Measurements from ENCODE around the gene CEACAM8.
"Not testable (repeated sequence)": the region's sequence is repeated elsewhere in the genome, so short reads cannot be mapped to it uniquely, and the experiment has no call there.

Gene CEACAM8

DNA sequence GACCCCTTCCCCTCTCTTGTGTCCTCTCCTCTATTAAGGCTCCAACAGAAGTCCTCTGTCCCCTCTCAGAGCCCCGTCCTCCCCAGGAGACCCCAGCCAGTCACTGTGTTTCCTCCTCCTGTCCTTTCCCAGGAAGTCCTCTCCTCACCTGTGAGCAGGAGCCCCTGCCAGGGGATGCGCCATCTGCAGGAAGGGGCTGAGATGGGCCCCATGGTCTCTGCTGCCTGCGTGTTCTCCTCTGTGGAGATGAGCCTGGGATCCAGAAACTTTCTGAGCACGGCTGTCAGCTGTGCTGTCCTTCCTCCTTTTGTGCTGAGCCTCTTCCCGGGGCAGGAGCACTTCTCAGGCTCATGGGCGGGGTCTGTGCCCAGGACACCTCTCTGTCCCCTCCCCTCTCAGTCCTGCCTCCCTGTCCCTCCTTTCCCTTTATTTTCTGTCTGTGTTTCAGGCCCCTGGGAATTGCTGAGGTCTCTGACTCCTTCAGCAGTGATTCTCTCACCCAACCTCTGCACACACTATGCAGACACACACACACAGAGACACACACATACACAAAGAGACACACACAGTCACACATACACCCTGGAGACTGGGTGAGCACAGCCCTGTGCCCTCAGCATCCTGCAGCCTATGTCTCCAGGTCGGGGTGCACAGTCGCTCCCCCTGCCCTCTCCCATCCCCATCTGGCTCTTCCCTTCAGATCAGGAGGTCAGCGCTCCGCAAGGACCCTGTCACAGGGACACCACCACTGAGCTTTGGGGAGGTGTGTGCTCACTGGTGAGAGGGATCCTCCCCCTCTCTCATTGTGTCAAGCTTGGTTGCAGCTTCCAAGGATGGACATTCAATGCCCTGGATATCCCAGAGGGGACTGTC, at the start of gene CEACAM8:
TSS of gene CEACAM8 (minus strand) at position 308 of the 873 bp plus-strand sequence. CDS start at position 212, 96 bp downstream.
- no peak for DNase-seq (ENCODE audit: low spot score)

DNA sequence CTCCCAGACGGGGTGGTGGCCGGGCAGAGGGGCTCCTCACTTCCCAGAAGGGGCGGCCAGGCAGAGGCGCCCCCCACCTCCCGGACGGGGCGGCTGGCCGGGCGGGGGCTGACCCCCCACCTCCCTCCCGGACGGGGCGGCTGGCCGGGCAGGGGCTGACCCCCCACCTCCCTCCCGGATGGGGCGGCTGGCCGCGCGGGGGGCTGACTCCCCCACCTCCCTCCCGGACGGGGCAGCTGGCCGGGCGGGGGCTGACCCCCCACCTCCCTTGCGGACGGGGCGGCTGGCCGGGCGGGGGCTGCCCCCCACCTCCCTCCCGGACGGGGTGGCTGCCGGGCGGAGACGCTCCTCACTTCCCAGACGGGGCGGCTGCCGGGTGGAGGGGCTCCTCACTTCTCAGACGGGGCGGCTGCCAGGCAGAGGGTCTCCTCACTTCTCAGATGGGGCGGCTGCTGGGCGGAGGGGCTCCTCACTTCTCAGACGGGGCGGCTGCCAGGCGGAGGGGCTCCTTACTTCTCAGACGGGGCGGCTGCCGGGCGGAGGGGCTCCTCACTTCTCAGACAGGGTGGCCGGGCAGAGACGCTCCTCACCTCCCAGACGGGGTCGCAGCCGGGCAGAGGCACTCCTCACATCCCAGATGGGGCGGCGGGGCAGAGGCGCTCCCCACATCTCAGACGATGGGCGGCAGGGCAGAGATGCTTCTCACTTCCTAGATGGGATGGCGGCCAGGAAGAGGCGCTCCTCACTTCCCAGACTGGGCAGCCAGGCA, 44.8 kb upstream of the CEACAM8 start:
- DNase-seq (ENCODE audit: low spot score), result not testable (repeated sequence)

DNA sequence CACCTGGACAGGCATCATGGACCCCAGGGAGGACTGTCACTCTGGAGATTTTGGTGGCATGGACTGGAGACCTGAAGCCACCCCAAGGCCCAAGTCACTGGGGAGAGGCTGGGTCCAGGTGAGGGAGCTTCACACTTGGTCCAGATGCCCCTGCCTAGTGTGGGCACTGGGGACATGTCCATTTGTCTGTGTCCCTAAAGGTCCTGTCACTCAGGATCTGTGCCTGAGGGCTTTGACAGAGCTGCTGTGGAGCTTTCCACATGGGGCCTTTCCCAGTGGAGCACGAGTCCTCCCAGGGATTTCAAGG, 40.5 kb upstream of the CEACAM8 start:
- DNase-seq (ENCODE audit: low spot score), result no peak

DNA sequence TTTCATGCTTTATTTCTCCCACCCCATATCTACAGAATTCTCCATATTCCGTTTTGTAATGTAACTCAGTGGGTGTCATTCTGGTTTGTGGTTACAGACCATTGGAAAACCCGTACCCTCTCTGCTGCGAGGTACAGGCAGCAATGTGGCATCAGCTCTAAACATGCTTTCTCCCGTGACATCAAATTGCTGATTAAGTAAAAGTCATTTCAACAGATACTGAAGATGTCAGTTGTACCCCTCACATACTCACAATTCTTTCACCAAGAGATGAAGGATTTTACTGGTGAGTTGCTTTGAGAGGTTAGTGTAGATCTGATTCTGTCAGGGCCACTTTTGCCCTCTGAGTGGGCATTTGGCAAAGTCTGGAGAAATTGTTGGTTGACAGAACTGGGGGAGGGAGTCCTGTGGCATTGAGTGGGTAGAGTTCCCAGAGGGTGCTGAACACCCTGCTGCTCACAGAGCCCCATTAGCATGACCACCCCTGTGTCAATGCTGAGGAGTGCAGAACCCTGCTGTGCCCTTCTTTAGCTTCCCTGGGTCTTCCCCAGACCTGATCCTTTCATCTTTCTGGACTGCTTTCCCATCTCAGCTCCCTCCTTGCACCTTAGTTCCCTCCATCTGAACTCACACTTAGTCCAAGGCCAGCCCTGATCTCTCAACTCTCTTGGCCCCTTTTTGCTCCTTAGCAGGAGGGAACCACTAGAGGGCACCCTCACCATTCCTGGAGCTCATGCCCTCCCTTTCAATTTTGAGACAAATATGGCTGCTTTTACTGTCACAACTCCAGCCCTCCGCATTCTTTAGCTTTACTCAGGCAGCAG, 39.9 kb upstream of the CEACAM8 start:
- no peak for DNase-seq (ENCODE audit: low spot score)

DNA sequence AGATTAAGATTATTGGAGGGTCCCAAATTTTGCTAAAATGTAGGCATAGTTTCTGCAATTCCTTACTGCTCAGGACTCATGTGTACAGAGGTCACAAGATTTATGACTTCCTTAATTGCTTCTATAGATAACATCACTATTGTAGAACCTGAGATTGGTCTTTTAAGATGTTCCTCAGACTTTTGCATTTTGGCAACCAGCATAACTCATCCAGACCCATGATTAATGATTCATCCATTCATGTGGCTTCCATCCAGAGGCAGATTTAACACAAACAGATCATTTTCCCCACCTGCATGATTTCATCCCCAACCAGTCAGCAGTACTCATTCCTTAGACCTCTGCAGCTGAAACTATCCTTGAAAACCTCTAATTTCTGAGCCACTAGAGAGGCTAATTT, 34.5 kb upstream of the CEACAM8 start:
- DNase-seq (ENCODE audit: low spot score), result no peak

DNA sequence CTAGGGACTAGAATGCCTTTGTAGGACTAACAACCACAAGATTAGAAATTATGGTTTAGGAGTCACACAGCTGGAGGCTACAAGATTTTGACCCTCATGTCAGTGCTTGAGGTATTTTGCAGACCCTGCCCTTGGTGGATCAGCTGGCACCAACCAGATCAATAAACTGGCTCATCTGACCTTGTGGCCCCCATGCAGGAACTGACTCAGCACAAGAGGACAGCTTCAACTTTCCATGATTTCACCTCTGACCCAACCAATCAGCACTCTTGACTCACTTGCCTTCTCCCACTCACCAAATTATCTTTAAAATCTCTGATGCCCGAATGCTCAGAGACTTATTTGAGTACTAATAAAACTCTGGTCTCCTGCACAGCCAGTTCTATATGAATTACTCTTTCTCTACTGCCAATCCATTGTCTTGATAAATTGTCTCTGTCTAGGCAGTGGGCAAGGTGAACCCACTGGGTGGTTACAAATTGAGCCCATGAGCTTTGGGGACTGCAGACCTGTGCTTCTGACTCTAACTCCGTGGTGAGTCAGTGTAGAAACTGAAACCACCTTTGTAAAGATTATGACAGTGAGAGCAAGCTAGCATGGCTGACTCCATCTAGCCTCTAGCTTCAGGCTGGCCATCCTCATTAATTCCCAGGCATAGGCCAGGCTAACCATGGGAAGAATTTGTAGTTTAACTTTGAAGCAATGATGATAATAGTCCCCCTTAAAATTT, 33.9 kb upstream of the CEACAM8 start:
- DNase-seq (ENCODE audit: low spot score), result no peak

DNA sequence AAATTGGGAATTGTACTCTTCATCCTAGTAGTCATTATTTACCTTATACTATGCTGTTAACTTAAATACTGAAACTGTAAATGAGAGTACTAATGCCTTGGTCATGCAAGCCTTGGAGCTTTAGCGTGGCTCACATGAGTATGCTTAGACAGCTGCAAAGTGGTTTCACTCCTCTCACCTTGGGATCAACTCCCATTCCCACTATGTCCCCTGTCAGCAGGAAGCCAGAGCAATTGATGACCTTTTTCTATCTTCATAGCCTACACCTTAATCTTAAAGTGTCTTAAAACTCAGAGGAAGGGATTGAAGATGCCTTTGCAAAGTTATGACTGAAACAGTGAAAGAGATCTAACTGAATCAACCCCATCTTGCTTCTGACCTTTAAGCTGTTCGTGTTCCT, 33.2 kb upstream of the CEACAM8 start:
- DNase-seq (ENCODE audit: low spot score), result no peak

DNA sequence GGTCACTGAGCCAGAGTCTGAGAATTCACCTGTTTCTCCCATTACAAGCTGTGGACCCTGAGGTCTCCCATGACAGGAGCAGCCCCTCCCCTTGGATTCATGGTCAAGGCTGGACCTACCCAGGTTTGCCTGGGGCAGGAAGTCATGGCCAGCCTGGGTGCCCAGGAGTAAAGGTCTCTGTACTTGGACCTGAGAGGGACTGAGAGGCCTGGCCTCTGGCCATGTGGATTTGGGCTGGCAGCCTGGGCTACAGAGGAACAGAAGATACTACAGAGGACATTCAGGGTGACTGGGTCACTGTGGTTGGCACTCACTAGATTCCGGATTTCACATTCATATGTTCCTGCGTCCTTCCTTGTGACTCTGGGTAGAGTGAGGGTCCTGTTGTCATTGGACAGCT, 31.5 kb upstream of the CEACAM8 start:
- DNase-seq (ENCODE audit: low spot score), result no peak

DNA sequence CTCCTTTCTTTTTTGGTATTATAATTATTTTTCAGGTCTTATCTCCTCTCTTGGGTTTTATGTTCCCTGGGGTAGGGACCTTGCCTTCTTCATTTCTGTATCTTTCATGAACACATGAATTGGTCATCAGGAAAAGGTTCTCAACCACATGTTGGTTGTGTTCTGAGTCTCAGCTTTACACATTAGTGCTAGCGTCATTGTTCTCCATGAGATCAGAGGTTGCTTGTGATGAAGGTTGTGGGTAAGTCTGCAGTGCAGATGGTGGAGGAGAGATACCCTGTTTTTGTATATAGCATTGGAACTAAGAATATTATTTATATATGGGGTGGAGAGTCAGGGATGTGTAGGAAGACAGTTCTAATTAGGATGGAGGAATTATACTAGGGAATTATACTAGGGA, 24.5 kb upstream of the CEACAM8 start:
- DNase-seq (ENCODE audit: low spot score), result no peak

DNA sequence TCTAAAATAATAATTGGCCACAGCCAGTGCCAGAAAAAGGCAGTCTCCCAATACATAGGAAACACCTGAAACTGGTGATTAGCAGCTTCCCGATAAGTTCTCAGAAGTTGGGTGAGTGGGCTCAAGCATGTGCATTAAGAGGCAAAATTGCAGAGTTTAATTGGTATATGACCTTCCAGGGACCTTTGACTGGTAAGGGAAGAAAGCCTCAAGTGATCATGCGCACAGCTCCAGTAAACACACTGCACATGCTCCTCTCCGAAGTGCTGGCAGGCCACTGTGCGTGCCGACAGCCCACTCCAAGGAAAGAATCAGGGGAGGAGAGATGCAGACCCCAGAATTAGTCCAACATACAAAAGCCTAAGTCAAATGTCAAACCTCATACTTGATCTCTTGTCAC, 18.9 kb upstream of the CEACAM8 start:
- no peak for DNase-seq (ENCODE audit: low spot score)

DNA sequence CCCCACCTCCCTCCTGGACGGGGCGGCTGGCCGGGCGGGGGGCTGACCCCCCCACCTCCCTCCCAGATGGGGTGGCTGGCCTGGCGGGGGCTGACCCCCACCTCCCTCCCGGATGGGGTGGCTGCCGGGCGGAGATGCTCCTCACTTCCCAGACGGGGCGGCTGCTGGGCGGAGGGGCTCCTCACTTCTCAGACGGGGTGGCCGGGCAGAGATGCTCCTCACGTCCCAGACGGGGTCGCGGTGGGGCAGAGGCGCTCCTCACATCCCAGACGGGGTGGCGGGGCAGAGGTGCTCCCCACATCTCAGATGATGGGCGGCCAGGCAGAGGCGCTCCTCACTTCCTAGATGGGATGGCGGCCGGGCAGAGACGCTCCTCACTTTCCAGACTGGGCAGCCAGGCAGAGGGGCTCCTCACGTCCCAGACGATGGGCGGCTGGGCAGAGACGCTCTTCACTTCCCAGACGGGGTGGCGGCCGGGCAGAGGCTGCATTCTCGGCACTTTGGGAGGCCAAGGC, 15.7 kb upstream of the CEACAM8 start:
- DNase-seq (ENCODE audit: low spot score), result not testable (repeated sequence)

DNA sequence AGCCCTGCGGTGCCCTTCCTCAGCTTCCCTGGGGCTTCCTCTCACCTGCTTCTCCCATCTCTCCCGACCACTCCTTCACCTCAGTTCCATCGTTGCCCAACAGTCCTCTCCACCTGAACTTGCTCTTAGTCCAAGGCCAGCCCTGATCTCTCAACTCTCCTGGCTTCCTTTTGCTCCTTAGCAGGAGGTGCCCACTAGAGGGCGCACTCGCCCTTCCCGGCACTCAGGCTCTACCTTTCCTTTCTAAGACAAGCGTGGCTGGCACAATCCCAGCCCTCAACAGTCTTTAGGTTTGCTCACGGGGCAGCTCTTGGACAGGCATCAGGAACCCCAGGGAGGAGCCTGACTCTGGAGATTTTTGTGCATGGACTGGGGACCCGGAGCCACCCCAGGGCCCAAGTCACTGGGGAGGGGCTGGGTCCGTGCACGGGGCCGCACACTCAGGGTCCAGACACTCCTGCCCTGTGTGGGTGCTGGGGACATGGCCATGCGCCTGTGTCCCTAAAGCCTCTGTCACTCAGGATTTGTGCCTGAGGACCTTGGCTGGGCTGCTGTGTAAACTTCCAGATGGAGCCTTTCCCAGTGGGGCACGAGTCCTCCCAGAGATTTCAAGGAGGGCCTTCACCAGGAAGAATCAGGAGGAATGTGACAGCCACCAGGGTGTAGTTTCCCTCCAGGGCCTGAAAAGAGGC, 12.1 kb upstream of the CEACAM8 start:
- no peak for DNase-seq (ENCODE audit: low spot score)

DNA sequence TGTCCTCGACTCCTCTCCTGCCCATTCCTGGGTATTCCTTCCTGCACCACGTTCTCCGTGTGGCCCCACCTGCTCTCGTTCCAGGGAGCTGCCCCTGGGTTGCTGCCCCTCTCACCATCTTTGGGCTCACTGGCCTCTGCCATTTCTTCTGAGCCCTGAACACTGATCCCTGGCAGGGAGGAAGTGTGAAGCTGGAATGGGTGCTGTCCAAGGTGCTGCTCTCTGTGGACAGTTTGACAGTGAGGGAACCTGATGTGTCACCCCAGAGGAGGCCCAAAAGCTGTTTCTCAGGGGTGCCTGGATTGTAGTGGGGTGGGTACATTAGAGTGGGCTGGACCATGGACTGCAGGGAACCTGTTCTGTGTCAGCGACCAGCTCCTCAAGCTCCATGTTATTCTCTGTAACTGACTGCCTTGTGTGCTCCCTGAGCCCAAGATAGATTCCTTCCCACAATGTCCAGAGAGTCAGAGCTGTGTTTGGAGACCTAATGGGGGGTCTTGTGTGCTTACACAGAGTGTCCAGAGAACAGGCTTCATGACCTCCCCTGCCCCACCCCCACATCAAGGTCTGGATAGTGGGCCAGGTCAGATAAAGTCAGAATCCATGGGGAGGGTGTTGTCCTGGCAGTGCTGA, 7.2 kb upstream of the CEACAM8 start:
- DNase-seq (ENCODE audit: low spot score), result no peak

DNA sequence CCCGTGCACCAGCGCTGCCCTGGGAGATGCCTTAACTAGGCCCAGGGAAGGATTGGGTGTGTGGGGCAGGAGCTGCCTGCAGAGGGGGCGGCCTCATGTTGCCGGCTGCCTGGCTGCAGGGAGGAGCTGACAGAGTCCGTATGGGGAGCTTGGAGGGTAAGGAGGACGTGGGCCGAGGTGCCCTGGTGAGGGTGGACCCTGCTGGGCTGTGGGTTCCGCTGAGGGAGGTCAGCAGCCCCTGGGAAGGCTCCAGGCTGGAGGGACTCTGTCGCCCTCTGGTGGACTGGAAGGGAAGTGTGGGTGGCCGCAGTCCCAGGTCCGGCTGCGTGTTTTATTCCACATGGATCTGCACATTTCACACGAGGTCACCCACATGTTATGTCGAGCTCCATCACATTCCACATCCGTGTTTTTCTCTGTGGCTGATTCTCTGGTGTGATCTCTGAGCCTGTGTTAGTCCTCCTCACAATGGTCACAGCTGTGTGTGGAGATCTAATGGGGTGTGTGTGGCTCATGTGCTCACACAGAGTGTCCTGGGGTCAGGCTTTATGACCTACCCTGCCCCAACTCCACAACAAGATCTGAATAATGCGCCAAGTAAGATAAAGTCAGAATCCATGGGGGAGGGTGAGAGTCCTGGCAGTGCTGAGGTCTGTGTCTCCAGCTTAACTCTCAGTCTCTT, 1.8 kb upstream of the CEACAM8 start:
- no peak for DNase-seq (ENCODE audit: low spot score)

DNA sequence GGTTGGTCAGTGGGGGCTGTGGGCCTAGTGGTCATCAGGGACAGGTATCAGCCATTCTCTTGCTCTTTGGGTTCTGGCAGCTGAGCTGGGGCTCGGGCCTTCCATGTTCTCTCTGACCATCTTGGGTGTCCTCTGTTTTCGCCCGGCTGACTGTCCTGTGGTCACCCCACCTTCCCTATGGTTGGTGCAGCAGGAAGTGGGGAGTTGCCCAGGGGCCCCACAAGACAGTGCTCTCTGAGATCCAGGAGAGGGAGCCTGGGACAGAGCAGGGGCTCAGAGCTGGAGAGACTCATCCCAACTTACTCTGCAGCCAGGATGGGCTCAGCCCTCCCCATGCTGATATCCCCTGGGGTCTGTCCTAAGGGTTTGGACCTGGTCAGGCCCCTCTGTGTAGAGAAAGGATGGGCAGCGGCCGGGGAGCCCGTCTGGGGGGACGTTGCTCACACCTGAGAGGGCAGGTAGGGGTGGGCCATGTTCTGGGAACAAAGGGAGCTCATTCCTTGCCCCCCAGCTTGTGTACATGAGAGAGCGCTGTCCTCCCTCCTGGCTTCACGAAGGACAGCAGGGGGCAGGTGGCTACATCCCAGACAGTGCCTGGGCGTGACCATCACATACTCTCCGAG, 937 bp upstream of the CEACAM8 start:
- DNase-seq (ENCODE audit: low spot score), result no peak

DNA sequence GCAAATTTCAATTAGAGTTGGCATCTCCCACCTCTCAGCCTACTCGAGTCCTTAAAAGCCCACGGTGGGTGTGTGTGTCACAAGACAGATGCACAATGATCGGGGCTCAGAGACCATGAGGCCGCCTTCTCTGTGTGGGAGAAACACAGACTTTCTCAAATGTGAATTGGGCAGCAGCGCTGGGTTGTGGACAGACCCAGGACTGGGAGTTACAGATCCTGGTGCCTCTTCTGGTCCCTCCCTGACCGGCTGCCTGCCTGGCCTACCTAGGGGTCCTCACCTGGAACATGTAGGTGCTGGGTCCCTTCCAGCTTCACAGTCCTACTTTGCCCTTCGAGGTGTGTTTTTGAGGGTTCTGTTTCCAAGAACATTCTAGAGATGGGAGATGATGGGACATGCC, 4.9 kb downstream of the CEACAM8 start:
- DNase-seq (ENCODE audit: low spot score), result no peak

DNA sequence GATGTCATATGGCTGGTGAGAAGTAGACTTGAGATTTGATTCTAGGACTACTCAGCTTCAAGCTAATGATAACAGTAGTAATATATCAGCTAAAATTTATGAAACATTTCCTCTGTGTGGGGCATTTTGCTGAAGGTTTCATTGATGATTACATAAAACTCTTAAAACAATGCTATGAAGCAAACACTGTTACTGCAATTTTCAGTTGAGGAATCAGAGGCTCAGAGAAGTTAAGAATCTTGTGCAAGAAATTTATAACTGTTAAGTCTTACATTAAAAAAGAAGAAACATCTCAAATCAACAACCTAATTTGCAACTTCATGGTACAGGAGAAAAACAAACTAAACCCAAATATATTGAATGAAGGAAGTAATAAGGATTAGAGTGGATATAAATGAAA, 10.3 kb downstream of the CEACAM8 start:
- no peak for DNase-seq (ENCODE audit: low spot score)

DNA sequence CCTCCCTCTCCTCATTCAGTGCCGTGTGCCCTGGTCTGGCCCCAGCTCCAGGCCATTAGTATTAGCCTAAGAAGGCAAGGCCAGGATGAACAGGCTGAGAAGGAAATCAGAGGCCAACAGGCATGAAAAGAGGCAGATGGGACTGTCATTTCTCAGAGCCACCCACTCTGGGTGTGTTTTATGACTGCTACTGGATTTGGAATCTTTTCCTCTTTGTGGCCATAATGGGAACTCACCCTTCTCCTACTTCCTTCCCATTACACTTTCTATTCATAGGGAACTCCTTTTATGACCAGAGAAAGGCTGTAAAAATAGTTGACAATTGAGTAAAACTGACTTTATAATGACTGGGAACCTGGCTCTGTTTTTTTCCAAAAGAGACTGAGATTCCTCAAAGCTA, 17.7 kb downstream of the CEACAM8 start:
- no peak for DNase-seq (ENCODE audit: low spot score)

DNA sequence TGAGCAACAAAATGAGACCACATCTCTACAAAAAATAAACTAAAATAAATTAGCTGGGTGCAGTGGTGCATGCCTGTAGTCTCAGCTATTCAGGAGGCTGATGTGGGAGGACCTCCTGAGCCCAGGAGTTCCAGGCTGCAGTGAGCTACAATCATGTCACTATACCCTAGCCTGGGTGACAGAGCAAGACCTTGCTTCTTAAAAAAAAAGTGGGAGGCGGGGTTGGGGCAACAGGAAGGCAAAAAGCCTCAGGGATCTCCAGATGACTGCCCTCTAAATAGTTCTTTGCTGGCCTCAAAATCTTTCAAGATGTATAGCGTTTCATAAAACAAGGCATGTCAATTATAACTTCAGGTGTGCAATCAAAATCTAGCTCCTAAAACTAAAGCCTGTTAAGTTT, 18.5 kb downstream of the CEACAM8 start:
- DNase-seq (ENCODE audit: low spot score), result no peak

DNA sequence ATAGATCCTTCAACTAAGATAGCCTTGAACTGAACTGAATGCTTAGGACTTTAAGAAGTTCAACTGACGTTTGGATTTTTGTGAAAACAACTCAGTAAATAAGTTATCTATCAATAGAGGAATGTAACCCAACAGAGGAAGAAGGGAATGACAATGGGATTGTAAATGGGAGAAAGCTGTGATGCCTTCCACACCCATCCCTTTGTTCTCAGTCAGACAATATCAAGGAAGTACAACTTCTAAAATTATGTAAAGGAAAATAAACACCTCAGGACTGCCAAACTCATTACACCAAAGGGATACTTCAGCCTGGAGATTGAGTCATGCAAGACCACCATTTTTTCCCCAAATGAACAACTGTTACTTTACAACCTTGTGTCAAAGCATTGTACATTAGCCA, 21.1 kb downstream of the CEACAM8 start:
- no peak for DNase-seq (ENCODE audit: low spot score)
